ENCODE results near the gene DNAJC4.

Gene DNAJC4

GRCh38 chr11:64208796-64209562 lies 21.4 kb upstream of the DNAJC4 start:
- DNase-seq, result no peak

- no peak for DNase-seq
These were observed 20.8 kb upstream of the DNAJC4 start for GRCh38 chr11:64209563-64209843.

GRCh38 chr11:64210301-64211020 lies 19.9 kb upstream of the DNAJC4 start:
- no peak for DNase-seq

- DNase-seq, result no peak
These were observed 19.0 kb upstream of the DNAJC4 start for GRCh38 chr11:64211181-64211872.

GRCh38 chr11:64216879-64217278 lies 13.5 kb upstream of the DNAJC4 start:
- no peak for DNase-seq

- no peak for DNase-seq
These were observed 11.6 kb upstream of the DNAJC4 start for GRCh38 chr11:64218628-64219353.

- DNase-seq, result no peak
These were observed 11.0 kb upstream of the DNAJC4 start for GRCh38 chr11:64219354-64219684.

- no peak for DNase-seq
These were observed 10.6 kb upstream of the DNAJC4 start for GRCh38 chr11:64219755-64220154.

- no peak for DNase-seq
These were observed 10.1 kb upstream of the DNAJC4 start for GRCh38 chr11:64220271-64220670.

GRCh38 chr11:64220798-64221197 lies 9.6 kb upstream of the DNAJC4 start:
- DNase-seq, result no peak

- no peak for DNase-seq
These were observed 7.7 kb upstream of the DNAJC4 start for GRCh38 chr11:64222651-64223000.

GRCh38 chr11:64223001-64223651 lies 7.2 kb upstream of the DNAJC4 start:
- DNase-seq, result no peak

GRCh38 chr11:64224151-64224890 lies 6.0 kb upstream of the DNAJC4 start:
- DNase-seq, result no peak

GRCh38 chr11:64224891-64225607 lies 5.3 kb upstream of the DNAJC4 start:
- DNase-seq, result no peak

- DNase-seq, result peak; percentile 48 to 75
These were observed 4.5 kb upstream of the DNAJC4 start, which contains the start of the genes NUDT22 and TRPT1 for GRCh38 chr11:64225608-64226506. TSS of gene NUDT22 (plus strand) at chr11:64226274. CDS start at chr11:64226653, 379 bp downstream. TSS of gene TRPT1 (minus strand) at chr11:64226186. CDS start at chr11:64225860, 326 bp downstream.

- peak; percentile 44 to 58 for DNase-seq
These were observed 3.8 kb upstream of the DNAJC4 start for GRCh38 chr11:64226507-64227051.

GRCh38 chr11:64227405-64227956 lies 2.9 kb upstream of the DNAJC4 start:
- no peak for DNase-seq

GRCh38 chr11:64229090-64229743 lies 1.1 kb upstream of the DNAJC4 start:
- no peak for DNase-seq

GRCh38 chr11:64229744-64230170 lies 591 bp upstream of the DNAJC4 start:
- DNase-seq, result no peak
